Measurements from ENCODE around the gene MYT1. TPM values are rescaled to one million over a fixed set of nuclear protein-coding genes. Genes with fewer than 3 reads are reported as not detected.

MYT1 gene
- total RNA-seq, 1 donor from 2014 or later: not detected

DNA sequence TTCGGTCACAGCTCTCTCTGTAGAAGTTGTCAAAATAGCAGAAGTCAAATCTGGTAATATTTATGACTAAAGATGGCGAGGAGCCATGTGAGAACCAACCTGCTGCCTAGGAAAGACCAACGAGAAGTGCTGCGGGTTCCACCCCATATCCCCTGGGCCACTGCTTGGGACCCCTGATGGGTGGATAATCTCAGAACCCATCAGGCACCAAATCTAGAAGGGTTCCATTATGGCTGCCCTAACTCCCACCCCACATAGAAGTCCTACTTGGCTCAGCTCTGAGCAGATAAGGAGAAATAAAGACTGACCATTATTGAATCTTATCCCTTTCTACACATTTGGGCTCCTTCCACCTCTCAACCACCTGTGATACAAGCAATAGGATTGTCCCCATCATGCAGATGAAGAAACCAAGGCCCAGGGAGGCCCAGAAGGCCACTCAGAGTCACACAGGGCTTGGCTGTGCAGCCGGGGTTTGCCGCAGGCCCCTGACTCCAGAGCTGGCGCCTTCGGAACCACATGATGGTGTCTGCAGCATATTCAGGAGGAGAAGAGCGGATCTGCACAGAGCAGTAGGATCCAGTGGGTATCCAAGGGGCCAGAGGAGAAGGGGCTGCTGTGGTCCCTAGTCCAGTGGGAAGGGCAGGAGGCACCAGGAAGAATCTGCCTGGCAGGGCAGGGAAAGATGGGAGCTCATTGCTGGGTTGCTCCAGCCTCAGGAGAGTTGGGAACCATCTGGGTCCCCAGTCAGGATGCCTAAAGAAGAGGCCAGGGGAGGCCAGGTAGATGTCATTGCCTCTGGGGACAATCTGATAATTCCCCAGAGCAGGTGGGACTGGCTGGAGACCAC, 81.7 kb downstream of the MYT1 start:
- Histone ChIP-seq H3K27me3 (no peaks in the 10 kb centered on the region), H3K9me3 (no peaks in the 10 kb centered on the region), H3K4me1 (no peaks in the 10 kb centered on the region), H3K4me3 (no peak overlapping the region), H3K36me3 (no peaks in the 10 kb centered on the region), H3K27ac (no peak overlapping the region)
- intact Hi-C loops (cut with DNase I): no loop called here
- TF ChIP-seq POLR2AphosphoS5 (IDR thresholded peaks at IDR 0.05; ENCODE audit: insufficient read depth in 1 of 2, low read depth in 1 of 2): no peak
- no peak for TF ChIP-seq POLR2A (IDR thresholded peaks at IDR 0.05)
- TF ChIP-seq, protein P1, sequence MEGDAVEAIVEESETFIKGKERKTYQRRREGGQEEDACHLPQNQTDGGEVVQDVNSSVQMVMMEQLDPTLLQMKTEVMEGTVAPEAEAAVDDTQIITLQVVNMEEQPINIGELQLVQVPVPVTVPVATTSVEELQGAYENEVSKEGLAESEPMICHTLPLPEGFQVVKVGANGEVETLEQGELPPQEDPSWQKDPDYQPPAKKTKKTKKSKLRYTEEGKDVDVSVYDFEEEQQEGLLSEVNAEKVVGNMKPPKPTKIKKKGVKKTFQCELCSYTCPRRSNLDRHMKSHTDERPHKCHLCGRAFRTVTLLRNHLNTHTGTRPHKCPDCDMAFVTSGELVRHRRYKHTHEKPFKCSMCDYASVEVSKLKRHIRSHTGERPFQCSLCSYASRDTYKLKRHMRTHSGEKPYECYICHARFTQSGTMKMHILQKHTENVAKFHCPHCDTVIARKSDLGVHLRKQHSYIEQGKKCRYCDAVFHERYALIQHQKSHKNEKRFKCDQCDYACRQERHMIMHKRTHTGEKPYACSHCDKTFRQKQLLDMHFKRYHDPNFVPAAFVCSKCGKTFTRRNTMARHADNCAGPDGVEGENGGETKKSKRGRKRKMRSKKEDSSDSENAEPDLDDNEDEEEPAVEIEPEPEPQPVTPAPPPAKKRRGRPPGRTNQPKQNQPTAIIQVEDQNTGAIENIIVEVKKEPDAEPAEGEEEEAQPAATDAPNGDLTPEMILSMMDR (IDR thresholded peaks at IDR 0.05): no peak
- no peak for DNase-seq (ENCODE audit: extremely low spot score in 2 of 2)

DNA sequence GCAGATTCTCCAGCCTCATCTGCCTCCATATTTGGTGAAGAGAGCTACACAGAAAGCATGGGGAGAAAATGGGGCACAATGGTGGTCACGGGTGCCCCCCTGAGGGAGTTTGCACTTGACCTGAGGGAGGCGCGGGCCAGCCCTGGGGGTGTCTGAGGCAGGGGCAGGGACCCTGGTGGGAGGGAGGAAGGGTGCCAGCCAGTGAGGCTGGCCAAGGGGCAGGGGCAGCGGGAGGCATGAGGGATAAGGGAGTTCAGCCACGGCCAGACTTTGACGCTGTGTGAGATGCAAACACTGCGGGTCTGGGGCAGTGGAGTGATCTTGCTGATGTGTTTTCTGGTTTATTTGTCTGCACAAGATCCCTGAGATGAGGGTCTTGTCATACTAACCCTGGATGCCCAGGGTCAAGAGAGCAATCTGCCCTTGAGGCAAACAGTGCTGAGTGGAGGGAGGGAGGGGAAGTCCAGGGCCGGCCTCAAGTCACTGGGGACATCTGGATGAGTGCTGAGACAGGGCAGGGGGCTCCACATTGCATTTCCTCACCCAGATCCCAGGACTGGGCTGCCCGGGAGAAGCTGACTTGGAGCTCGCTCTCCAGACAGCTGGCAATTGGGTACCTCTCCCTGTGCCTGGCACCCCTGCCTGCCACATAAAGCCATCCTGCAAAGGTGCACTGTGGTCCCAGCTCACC, 82.5 kb downstream of the MYT1 start:
- H3K4me1 ChIP-seq: no peaks in the 10 kb centered on the region
- H3K27ac ChIP-seq: no peak overlapping the region
- TF ChIP-seq POLR2A (IDR thresholded peaks at IDR 0.05) (no peak), POLR2AphosphoS5 (IDR thresholded peaks at IDR 0.05; ENCODE audit: insufficient read depth in 1 of 2, low read depth in 1 of 2) (no peak)
- TF ChIP-seq, protein P1 (IDR thresholded peaks at IDR 0.05): no peak
- no peaks in the 10 kb centered on the region for H3K36me3 ChIP-seq
- no peak overlapping the region for H3K4me3 ChIP-seq
- no peaks in the 10 kb centered on the region for H3K27me3 ChIP-seq
- intact Hi-C loops (cut with DNase I): no loop called here
- no peaks in the 10 kb centered on the region for H3K9me3 ChIP-seq
- DNase-seq (ENCODE audit: extremely low spot score in 2 of 2): no peak

DNA sequence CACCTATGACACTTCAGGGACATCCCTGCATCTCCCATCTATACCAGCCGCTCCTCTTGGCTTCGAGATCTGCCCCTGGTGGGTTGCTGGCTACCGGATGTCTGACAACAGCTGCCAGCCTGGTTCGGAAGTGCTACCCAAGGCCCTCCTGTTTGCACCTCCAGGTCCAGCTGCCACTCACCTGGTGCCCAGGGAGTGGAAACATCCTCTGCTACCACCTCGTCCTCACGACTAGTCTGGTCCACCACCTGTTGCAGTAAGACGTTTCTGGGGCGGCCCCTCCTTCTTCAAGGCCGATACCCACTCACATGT, 83.0 kb downstream of the MYT1 start:
- no peak for DNase-seq (ENCODE audit: extremely low spot score in 2 of 2)
- Histone ChIP-seq H3K4me1 (no peaks in the 10 kb centered on the region), H3K27ac (no peak overlapping the region), H3K4me3 (no peak overlapping the region), H3K27me3 (no peaks in the 10 kb centered on the region), H3K9me3 (no peaks in the 10 kb centered on the region), H3K36me3 (no peaks in the 10 kb centered on the region)
- intact Hi-C loops (cut with DNase I): no loop called here
- TF ChIP-seq POLR2A (IDR thresholded peaks at IDR 0.05) (no peak), POLR2AphosphoS5 (IDR thresholded peaks at IDR 0.05; ENCODE audit: insufficient read depth in 1 of 2, low read depth in 1 of 2) (no peak)
- TF ChIP-seq, protein P1 (IDR thresholded peaks at IDR 0.05): no peak

DNA sequence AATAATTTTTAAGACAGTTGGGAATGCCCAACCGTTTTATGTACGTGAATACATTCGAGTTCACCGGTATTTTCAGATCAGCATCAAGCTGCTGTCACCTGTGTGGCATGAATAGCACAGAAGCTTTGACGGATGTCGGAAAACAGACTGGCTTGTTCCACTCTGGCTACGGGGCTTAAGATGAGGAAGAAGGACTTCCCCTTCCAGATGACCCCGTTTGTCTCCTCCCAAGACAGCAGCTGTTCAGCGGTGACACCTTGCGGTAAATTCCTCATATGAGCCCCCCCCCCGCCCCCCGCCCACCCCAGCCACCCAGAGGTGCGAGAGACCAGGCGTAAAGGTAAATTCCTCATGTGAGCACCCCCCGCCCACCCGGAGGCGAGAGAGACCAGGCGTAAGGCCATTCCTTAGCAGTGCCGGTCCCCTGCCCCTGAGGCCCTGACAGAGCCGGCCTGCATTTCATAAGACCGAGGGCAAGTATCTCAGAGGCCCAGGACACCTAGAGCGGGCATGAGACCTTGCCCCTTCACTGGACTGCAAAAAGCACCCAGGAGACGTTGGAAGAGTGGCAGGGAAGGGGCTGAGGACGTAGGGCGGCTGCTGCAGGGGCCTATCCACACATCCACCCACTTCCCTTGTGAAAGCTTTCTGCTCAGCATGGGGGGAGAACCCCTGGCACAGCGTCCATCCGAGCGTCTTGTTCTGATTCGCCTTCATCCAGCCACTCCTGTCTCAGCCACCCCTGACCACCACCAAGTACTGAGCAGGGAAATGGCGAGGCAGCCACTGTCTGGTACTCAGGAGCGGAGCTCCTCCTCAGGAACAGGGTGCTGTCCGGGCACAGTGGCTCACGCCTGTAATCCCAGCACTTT, 84.0 kb downstream of the MYT1 start:
- TF ChIP-seq, protein P1 (IDR thresholded peaks at IDR 0.05): no peak
- no peak for TF ChIP-seq POLR2AphosphoS5 (IDR thresholded peaks at IDR 0.05; ENCODE audit: insufficient read depth in 1 of 2, low read depth in 1 of 2)
- TF ChIP-seq POLR2A (IDR thresholded peaks at IDR 0.05): no peak
- Histone ChIP-seq H3K9me3 (no peaks in the 10 kb centered on the region), H3K4me1 (no peaks in the 10 kb centered on the region), H3K36me3 (no peaks in the 10 kb centered on the region), H3K27me3 (no peaks in the 10 kb centered on the region), H3K4me3 (no peak overlapping the region), H3K27ac (no peak overlapping the region)
- intact Hi-C loops (cut with DNase I): no loop called here
- no peak for DNase-seq (ENCODE audit: extremely low spot score in 2 of 2)
